Activated CD8-positive, alpha-beta memory T cell treated with anti-CD3 and anti-CD28 coated beads, Interleukin-2, amount 50 U/mL, for 24 hours (primary cell): Measurements from ENCODE around the gene GPD1L.
"Not testable (repeated sequence)": the region's sequence is repeated elsewhere in the genome, so short reads cannot be mapped to it uniquely, and the experiment has no call there.

Experiments used
- DNase-seq: peaks from one replicate; pipeline ENCODE4 v3.0.0-alpha.2; 2020; ENCODE audit errors: extremely low read depth

GPD1L gene

DNA sequence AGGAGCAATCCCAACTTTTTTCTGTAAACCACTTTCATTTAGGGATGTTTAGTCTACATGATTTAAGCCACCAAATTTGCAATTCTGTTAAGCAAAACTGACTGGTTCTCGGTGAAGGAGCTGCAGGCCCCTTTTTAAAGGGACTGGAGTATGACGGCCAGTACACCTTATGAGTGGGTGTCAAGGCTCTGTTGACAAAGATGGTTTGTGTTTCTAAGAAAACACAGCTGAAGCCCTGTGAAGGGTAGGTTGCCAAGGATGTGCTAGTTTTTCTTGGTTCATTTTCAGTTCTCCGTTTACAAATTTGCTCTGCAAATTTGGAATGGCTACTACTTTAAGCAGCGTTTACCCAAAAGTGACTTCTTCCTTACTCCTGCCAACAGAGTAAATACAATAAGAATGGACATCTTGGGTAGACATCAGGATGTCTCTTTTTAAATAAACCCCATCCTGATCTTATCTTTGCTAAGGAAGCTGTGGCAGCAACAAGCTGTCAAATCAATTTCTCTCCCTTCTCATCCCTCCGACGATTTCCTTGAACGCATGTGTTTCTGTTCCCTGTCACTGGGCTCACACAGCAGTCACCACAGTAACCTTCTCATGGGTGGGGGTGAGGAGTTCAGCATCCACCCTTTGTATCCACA is 73.8 kb downstream of the GPD1L start:
- DNase-seq: no peak

DNA sequence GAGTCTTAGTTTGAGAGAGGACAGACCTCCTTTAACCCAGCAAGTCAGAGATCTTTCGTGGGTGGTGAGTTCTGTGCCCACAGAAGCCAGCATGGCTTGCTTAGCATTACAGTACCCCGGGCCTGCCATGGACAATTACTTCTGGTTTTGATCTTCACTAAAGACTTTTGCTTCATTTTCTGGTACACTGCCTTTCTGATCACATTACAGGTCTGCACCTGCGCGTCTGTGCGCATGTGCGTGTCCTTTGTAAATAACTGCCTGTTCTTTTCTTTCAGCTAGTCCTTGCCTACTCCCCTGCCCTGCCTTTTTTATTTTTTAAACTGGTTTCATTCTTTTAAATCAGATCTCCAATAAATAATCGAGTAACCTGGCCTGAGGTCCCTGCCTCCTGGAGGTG is 74.9 kb downstream of the GPD1L start:
- DNase-seq: no peak

DNA sequence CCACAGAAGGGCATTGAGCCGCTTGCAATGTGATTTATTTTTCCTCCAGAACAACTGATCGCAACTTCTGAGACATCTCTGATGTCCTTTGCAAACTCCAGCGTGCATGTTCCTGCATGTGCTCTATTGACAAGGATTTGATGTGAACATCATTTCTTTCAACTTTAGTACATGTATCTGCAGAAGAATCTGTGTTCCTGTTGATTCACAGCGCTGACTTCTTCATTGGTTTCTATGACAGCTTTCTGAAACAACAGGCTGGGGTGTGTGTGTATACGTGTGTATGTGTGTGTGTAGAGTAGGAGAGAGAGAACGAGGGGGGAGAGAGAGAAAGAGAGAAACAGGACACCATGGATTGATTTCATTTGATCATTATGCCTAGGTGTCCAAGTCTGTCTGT is 75.4 kb downstream of the GPD1L start:
- no peak for DNase-seq

DNA sequence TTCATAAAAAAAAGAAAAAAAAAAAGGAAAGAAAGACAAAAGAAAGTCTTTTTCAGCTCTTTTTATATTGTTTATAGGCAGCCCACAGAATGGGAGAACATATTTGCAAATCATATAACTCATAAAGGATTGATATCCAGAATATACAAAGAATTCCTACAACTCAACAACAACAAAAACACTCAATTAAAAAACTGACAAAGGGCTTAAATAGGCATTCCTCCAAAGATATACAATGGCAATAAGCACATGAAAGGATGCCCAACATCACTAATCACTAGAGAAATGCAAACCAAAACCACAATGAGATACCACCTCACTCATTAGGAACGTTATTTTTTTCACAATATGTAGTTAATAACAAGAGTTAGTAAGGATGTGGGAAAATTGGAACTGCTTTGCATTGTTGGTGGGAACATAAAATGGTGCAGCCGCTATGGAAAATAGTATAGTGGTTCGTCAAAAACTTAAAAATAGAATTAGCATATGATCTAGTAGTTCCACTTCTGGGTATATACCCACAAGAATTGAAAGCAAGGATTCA is 77.8 kb downstream of the GPD1L start:
- no peak for DNase-seq

DNA sequence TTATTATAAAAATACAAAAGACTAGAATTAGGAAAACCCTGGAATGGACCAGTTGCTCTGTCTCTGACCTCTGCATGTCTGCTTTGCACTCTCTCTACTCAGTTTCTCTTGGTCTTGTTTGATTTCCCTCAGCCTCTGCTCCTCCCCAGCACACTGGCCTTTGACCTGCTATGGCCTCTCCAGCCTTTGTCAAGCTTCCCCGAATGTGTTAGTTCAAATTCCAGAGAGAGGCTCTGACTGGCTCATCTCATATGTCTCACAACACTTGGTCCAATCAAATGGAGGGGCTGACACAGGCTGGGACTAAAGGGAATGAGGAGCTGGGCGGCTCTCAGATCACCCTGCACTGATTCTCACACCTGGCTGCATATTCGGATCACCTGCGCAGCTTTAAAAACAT is 79.7 kb downstream of the GPD1L start:
- DNase-seq: no peak

DNA sequence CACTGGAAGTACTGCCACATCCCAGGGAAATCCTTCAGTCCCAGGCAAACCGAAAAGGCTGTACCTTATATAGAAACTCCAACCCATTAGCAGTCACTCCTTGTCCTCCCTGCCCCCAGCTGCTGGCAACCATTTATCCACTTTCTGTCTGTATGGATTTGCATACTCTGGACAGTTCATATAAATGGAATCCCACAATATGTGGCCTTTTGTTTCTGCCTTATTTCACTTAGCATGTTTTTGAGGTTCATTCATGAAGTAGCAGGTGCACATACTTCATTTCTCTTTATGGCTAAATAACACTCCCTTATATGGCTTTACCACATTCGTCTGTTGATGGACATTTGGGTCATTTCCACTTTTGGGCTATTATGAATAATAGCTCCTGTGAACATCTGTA is 80.5 kb downstream of the GPD1L start:
- DNase-seq: no peak

DNA sequence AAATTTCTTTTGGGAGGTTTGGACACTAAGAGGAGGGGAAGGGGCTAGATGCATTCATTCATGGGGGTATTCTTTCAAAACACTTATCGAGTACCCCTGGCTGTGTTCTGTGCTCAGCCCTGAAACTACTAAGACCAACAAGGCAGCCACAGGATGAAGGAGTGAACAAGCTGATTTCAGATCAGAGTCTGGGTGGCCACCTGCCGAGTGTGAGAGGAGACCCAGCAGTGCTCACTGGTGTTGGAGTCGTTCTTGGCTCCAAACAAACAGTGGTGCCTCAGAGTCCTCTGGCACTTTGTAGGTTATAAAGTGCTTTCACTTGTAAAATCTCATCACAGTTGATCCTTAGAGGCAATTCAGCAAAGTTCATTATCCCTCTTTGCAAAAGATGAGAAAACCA is 83.3 kb downstream of the GPD1L start:
- DNase-seq: no peak

DNA sequence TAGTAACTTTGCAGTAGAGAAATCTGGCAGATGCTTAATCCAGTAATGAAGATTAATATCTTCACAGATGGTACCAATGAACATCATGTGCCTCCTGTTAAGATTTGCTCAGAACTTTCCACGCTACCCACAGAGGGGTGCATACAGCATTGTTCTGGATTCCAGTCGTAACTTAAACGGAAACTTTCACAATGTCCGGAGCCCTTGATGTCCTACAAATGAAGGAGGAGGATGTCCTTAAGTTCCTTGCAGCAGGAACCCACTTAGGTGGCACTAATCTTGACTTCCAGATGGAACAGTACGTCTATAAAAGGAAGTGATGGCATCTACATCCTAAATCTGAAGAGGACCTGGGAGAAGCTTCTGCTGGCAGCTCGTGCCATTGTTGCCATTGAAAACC is 84.1 kb downstream of the GPD1L start:
- DNase-seq: not testable (repeated sequence)

DNA sequence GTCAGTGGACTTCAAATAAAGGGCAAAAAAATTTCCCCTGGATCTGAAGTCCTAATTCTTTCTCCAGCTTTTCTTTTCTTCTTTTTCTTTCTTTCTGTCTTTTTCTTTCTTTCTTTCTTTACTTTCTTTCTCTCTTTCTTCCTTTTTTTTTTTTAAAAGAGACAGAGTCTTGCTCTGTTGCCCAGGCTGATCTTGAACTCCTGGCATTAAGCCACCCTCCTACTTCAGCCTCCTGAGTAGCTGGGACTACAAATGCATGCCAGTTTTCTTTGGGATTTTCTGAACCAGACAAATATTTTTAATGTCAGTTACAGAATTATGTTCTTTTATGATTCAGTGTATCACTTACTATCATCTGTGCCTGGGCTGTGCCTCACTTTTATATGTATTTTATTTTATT is 86.7 kb downstream of the GPD1L start:
- no peak for DNase-seq

DNA sequence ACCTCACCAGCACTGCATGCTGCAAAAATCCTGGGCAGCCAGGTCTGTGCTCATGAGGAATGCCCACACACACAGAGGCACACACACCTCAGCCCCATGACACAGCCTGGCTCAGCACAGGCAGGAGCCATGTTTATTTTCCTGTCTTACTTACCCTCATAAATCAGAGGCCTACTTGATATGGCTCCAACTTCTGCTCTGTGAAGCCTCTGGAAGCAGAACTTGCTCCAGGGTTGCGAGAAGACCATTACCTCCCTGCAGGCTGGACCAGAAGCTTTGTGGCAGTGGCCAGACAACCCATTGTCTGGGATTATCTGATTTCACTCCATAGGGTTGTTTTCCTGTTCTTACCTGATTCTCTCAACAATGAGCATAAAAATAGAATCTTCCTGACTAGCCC is 88.2 kb downstream of the GPD1L start:
- DNase-seq: no peak

DNA sequence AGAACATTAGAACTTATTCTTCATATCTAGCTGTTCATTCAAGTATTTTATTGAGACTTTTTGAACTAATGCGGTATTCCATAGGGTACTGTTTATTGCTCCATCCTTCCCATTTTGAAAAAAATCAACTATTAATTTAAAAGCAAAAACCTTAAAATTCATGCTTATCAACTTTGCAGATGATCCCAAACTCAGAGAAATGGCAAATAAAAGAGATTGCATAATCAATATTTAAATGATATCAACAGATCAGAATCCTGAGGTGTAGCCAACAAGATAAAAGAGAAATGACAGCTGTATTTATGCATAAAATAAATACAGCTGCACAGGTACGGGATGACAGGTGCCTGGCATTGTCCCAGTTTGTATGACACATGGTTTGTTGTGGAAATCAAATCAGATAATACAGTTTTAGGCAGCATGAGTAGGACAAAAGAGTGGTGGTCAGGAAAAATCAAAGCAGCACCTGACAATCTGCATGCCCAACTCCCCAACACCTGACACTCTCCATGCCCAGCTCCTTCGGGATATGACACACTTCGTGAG is 89.6 kb downstream of the GPD1L start:
- DNase-seq: no peak

DNA sequence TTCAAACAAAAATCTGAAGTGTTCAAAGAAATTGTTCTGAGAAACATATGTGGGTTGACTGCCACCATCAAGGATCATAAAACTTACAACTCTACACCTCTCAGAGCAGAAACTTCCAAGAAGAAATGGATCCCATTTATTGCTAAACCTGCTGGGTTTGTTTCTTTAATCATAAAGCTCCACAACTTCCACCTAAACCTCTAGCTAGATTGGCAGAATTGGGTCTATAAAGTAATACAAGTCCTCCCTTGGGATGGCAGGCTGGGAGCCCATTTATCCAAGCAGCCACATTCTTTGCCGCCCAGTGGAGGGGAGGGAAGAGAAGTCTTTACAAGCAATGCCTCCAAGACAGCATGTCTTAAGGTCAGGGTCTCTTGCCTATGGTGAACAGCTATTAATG is 91.6 kb downstream of the GPD1L start:
- no peak for DNase-seq

DNA sequence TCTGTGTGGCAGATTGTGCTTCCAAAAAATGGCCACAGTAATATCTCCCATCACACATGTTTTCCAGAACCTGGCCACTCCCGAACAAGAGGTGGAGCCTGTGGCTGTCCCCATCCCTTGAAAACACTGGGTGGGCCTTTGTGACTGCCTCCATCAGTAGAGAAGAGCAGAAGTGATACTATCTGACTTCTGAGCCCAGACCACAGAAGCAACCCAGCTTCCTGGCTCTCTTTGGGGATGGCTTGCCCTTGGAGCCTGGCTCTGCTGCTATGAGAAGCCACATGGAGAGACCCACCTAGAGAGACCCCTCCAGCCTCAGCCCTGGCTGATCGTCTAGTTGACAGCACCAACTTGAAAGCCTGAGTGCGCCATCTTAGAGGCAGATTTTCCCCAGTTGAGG is 92.3 kb downstream of the GPD1L start:
- DNase-seq: no peak

DNA sequence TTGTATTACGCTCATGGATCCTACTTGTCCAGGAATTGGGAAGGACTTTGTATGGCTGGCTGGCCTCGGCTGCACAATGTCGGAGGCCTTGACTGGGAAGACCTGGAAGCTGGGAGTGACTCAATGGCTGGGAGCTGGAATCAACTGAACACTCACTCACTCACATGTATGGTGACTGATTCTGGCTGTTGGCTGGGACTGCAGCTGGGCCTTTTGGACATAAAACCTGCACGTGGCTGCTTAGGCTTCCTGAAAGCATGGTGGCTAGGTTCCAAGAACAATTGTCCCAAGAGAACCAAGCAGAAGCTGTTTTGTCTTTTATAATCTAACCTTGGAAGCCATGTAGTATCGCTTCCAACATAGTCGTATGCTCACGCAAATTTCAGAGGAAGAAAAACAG is 94.1 kb downstream of the GPD1L start:
- no peak for DNase-seq

DNA sequence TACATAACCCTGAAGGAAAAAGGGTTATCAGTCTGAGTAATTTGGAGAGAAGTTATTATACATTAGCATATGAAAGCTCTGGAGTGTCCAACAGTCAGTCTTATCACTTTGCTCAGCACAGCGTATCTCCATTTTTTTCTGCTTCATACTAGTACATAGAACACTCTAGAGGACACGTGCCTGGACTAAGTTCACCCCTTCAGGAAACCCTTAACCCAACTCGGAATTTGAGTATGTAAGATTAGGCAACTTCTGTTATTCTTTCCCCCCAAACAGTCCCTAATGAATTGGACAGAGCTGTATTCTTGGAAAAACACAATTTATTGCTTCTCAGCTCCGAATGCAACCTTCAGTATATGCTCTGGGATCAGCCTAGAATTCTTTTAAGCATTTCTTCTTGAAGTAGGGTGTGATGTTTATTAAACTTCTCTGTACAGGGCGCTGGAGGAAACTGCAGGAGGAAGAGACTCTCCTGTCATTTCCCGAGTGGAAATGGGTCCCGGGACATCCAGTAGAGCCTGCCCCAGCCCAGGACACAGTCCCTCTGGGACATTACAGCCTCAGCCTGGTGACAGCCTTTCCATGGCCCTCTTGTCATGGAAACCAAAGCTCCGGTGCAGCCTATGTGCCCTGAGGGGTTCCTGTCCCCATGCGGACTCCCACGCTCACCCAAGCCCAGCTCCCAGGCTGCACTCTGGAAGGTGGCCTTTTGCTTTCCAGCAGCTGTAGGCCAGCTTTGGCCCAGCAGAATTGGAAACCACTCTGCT is 94.8 kb downstream of the GPD1L start:
- DNase-seq: no peak

DNA sequence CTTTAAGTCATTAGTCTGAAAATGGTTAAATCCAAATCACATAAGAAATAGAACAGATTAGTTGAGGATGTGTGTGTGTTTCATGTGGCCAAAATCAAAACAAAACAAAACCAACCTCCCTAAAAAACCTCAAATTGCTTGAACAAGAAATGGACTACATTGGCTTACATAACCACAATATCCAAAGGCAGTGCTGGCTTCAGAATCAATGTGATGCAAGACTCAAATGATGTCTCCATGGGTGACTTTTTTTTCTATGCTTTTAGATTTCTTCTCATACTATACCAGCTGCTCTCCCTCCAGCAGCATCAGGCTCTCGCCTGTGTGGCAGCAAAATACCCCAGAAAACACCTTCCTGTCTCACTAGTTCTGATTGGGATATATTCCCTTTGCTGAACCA is 96.1 kb downstream of the GPD1L start:
- DNase-seq: no peak

DNA sequence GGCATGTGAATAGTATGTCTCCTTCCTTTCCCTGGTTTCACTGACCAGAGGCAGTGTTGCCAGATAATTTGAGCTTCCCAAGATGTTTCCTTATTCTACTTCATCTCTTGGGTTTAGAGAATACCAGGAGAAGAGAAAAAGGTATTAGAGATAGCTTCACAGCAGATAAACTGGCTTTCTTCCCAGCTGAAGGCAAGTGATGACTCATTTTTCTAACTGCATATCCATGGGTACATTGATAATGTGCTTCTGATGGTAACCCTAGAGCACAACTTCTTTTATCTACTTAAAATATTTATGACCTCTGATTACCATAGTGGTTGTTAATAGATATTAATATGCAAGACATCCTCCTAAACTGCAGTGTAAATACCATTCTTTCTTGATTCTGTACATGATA is 97.4 kb downstream of the GPD1L start:
- no peak for DNase-seq

DNA sequence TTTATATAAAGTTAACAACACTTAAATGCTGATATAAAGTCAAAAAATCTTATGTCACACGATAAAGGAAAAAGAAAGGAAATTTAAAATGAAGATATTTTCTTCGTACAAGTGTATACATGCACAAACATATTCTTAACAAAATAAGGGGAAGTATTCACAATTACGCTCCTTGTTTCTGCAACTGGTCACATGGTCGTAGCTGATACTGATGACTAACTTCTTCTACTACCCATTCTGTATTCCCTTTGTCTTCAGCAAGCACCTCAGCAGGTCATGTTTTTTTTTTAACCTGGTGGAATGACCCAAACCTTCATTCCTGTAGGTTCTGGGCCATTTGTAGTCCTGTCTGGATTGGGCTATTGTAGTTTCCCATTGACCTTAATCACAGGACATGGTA is 102.0 kb downstream of the GPD1L start:
- DNase-seq: no peak

DNA sequence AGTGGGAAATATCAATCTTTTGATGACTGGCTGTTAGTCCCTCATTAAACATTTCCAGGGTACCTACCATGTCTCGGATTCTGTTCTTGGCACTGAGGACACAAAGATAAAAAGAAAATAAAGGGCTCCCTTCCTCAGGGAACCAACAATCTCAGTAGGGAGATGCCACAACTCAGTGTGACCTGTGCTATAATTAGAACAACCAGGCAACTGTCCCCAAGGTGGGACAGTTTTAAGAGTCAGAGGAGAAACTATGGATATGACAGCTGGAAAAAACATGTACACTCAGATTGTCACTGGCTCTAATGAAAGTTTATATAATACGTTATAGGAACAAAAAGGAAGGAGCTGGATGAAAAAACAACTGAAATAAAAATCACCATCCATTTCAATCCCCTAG is 108.8 kb downstream of the GPD1L start:
- DNase-seq: no peak

DNA sequence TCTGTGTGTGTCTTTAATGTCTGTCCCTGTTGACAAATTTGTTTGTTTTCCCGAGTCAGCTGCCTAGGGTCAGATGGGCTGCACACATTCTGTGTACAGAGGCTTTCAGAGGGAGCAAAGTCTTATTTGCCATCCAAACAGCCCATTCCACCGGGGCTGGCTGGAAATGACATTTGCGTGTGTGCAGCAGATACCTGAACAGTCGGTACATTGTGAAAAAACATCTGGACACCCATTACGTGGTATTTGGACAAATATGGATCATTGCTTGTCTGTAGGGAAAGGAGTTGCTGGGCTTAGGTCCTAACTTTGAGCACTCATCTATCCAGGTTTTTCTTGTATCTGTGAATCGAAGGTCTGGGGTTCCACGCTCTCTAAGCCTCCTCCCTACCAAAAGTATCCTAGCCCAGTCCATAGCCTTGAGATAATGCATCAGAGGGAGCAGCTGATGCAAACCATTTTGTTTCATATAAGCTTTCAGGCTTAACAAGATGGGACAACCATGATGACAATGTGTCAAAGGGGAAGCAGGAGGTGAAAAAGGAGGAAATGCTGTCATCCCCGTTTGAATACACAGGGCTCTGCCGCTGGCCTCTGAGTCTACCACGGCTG is 109.9 kb downstream of the GPD1L start:
- no peak for DNase-seq

DNA sequence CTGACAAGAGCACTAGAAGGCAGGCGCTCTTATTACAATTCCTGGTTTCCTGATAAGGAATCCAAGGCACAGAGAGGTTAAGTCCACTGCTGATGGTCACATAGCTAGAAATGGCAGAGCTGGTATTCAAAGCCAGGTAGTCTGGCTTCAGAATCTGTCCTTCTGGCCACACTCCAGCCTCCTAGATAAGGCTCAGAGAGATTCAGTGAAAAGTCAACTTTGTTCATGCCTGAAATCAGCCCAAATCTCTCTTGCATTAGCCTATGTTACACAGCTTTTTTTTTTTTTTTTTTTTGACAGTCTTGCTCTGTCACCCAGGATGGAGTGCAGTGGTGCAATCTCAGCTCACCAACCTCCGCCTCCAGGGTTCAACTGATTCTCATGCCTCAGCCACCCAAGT is 110.9 kb downstream of the GPD1L start:
- DNase-seq: no peak
